ENCODE measurements around the gene ERCC6.

Gene ERCC6

GRCh38 chr10:49498425-49498824 is 40.5 kb downstream of the ERCC6 start:
- TF ChIP-seq CTCF (IDR thresholded peaks at IDR 0.05; ENCODE audit: low read depth, low read length): no peak
- no peak for DNase-seq (ENCODE audit: low read depth in 2 of 2)
- no peak overlapping the region for H3K4me3 ChIP-seq (replicated peaks in 1 of 2; ENCODE audit: low read depth in 2 of 2, low read length in 2 of 2)

GRCh38 chr10:49497358-49497757 is 41.6 kb downstream of the ERCC6 start:
- no peak for DNase-seq (ENCODE audit: low read depth in 2 of 2)
- no peak for TF ChIP-seq CTCF (IDR thresholded peaks at IDR 0.05; ENCODE audit: low read depth, low read length)
- no peak overlapping the region for H3K4me3 ChIP-seq (replicated peaks in 1 of 2; ENCODE audit: low read depth in 2 of 2, low read length in 2 of 2)

- no peak for TF ChIP-seq CTCF (IDR thresholded peaks at IDR 0.05; ENCODE audit: low read depth, low read length)
- H3K4me3 ChIP-seq (replicated peaks in 1 of 2; ENCODE audit: low read depth in 2 of 2, low read length in 2 of 2): no peak overlapping the region
- DNase-seq (ENCODE audit: low read depth in 2 of 2): no peak
Observed at GRCh38 chr10:49488056-49488717, 50.7 kb downstream of the ERCC6 start.

DNA sequence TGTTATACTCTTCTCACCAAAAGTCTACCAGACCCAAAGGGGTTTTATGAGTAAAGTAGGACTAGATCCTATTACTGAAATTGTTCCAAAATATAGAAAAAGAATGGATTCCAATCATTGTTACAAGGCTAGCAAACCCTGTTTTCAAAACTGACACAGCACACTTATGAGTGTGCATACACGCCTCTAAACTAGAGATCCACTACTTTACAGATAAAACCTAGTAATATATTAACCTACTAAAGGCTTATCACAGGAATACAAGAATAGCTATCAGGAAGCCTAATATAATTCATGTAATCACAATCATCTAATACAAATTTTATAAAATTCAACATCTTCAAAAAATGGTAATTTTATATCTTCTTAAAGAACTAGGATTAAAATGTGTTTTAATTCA is 52.2 kb downstream of the ERCC6 start:
- no peak for DNase-seq (ENCODE audit: low read depth in 2 of 2)
- H3K4me3 ChIP-seq (replicated peaks in 1 of 2; ENCODE audit: low read depth in 2 of 2, low read length in 2 of 2): no peak overlapping the region
- no peak for TF ChIP-seq CTCF (IDR thresholded peaks at IDR 0.05; ENCODE audit: low read depth, low read length)

DNA sequence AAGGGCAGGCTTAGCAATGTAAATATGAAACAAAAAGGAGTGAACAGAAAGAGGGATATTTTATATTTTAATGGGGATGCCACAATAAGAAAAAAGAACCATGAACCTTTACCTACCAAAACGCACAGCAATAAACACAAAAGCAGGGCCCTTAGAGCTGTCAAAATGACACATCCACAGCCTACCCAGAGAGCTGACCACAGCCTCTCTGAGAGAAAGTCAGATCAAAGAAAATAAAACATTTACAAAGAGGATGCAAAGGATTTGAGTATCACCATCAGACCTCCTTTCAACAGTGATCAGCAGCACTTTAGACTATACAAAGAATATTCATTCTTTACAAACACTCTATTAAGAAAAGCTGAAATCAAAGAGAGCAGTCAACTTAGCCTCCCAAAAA is 52.9 kb downstream of the ERCC6 start:
- DNase-seq (ENCODE audit: low read depth in 2 of 2): no peak
- TF ChIP-seq CTCF (IDR thresholded peaks at IDR 0.05; ENCODE audit: low read depth, low read length): no peak

DNA sequence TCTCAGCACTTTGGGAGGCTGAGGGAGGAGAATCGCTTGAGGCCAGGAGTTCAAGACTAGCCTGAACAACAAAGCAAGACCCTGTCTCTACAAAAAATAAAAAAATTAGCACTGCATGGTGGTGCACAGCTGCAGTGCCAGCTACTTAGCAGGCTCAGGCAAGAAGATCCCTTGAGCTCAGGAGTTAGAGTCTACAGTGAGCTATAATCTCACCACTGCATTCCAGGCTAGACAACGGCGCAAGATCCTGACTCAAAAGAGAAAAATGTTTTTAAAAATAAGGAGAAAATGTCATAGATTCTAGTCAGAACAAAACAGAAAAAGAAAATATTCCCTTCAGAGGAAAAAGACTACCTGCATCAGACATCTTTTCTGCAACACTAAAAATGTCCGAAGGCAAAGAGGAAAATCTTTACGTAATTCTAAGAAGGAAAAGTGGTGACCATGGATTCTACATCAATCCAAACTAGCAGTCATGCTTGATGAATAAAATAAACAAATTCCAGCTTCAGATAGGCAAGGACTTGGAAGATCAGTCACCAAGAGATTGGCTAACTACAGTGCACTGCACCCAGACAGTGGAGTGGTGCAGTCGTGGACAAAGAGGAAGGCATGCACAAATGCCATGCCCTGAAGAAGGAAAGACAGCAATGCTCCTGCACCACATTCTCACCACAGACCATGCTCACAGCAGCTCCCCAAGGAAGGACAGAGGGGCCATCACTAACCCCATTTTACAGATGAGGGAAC is 54.3 kb downstream of the ERCC6 start:
- TF ChIP-seq CTCF (IDR thresholded peaks at IDR 0.05; ENCODE audit: low read depth, low read length): no peak
- H3K4me3 ChIP-seq (replicated peaks in 1 of 2; ENCODE audit: low read depth in 2 of 2, low read length in 2 of 2): no peak overlapping the region
- peak; percentile 43 to 78 for DNase-seq (ENCODE audit: low read depth in 2 of 2)

More for the DNA sequence above, 52.9 kb downstream of the ERCC6 start:
- no peak overlapping the region for H3K4me3 ChIP-seq (replicated peaks in 1 of 2; ENCODE audit: low read depth in 2 of 2, low read length in 2 of 2)

Data from cardiac fibroblast (primary cell).